Measurements from ENCODE around the gene COX4I1. TPM values are rescaled to one million over a fixed set of nuclear protein-coding genes. Genes with fewer than 3 reads are reported as not detected.

COX4I1 gene
- total and polyA plus RNA-seq, 2 of the 8 experiments (the other 6 are each of a cell fraction or from before 2014, with no cell fraction given), result 507 to 707 TPM

DNA sequence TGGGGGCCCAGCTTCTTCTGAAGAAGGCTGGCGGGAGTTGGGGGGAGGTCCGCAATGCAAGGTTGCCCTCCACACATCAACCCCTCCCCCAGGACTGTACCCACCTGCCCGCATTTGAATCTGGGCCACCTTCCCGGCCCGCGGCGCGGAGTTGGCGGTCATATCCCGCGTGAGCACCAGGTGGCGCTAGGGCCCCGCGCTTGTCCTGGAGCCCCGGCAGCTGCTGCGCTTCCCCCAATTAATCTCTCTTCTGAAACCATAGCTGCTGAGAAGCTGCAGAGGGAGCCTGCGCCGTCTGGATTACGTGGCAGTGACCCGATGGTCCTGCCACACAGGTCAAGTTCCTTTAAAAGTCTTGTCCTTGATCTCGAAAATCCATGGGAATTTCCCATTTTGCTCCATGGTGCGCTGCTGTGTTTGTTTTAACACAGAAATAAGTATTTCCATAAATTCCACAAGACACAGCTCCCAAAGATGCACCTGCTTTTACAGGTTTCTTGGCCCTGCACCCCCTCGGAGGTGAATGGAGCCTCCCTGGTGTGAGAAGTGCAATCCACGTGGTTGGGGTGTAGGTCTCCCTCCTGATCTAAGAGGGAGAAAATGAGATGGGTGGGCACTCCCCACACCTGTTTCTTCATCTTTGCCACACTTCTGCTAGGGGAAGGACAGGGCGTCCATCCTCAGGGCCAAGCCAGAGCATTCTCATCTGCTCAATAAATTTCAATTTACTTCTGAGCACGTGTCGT, 22.1 kb downstream of the COX4I1 start (continued):
- TF ChIP-seq ATF3 (IDR thresholded peaks at IDR 0.05; ENCODE audit: insufficient read depth, low read depth, low read length) (peak; percentile 45; the same call in 1 of the 2 replicates), BRCA1 (IDR thresholded peaks at IDR 0.05; ENCODE audit: low read depth, low read length) (peak; percentile 26; the same call in 1 of the 2 replicates), EZH2 (IDR thresholded peaks at IDR 0.05; ENCODE audit: low read depth, low read length, severe bottlenecking) (no peak), SIN3A (conservative IDR thresholded peaks at IDR 0.05 in 1 of 2, IDR thresholded peaks at IDR 0.05 in 1 of 2; ENCODE audit: low read depth in 1 of 2, low read length in 2 of 2) (no peak), MAFK (IDR thresholded peaks at IDR 0.05; ENCODE audit: low read depth, low read length) (no peak), SP1 (IDR thresholded peaks at IDR 0.05; ENCODE audit: low read depth, low read length) (no peak), CBX5 (IDR thresholded peaks at IDR 0.05; ENCODE audit: low read depth, low read length) (no peak), CREB1 (IDR thresholded peaks at IDR 0.05) (peak; percentile 41; the same call in 1 of the 2 replicates), EP300 (IDR thresholded peaks at IDR 0.05; ENCODE audit: borderline replicate concordance in 1 of 2, low read depth in 2 of 2, low read length in 2 of 2) (peak in 1 of 2 experiments; percentile 53; a peak in 1 of 3 replicates), CTBP2 (IDR thresholded peaks at IDR 0.05; ENCODE audit: borderline replicate concordance, insufficient read depth, insufficient read length, low read length) (no peak), HDAC2 (IDR thresholded peaks at IDR 0.05; ENCODE audit: borderline replicate concordance in 1 of 2, low read depth in 2 of 2, low read length in 2 of 2) (0 out of 4 replicates have a peak, but pooled peaks of 1 of the 2 experiments have one; percentile 7), NANOG (IDR thresholded peaks at IDR 0.05; ENCODE audit: insufficient read depth, low read depth, low read length, poor library complexity, severe bottlenecking) (peak; percentile 19), BACH1 (IDR thresholded peaks at IDR 0.05; ENCODE audit: low read length) (no peak)
- TF ChIP-seq, protein P1, sequence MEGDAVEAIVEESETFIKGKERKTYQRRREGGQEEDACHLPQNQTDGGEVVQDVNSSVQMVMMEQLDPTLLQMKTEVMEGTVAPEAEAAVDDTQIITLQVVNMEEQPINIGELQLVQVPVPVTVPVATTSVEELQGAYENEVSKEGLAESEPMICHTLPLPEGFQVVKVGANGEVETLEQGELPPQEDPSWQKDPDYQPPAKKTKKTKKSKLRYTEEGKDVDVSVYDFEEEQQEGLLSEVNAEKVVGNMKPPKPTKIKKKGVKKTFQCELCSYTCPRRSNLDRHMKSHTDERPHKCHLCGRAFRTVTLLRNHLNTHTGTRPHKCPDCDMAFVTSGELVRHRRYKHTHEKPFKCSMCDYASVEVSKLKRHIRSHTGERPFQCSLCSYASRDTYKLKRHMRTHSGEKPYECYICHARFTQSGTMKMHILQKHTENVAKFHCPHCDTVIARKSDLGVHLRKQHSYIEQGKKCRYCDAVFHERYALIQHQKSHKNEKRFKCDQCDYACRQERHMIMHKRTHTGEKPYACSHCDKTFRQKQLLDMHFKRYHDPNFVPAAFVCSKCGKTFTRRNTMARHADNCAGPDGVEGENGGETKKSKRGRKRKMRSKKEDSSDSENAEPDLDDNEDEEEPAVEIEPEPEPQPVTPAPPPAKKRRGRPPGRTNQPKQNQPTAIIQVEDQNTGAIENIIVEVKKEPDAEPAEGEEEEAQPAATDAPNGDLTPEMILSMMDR (IDR thresholded peaks at IDR 0.05; ENCODE audit: control extremely low read depth in 1 of 3, insufficient read depth in 1 of 3, low read depth in 1 of 3, low read length in 3 of 3), result peak; percentile 86 to 99 (median 92)
